ENCODE data around the gene CD63. TPM values are rescaled to one million over a fixed set of nuclear protein-coding genes. Genes with fewer than 3 reads are reported as not detected.

Gene CD63
- total RNA-seq, 2 experiments from 2014 or later = 222 to 288 TPM

DNA sequence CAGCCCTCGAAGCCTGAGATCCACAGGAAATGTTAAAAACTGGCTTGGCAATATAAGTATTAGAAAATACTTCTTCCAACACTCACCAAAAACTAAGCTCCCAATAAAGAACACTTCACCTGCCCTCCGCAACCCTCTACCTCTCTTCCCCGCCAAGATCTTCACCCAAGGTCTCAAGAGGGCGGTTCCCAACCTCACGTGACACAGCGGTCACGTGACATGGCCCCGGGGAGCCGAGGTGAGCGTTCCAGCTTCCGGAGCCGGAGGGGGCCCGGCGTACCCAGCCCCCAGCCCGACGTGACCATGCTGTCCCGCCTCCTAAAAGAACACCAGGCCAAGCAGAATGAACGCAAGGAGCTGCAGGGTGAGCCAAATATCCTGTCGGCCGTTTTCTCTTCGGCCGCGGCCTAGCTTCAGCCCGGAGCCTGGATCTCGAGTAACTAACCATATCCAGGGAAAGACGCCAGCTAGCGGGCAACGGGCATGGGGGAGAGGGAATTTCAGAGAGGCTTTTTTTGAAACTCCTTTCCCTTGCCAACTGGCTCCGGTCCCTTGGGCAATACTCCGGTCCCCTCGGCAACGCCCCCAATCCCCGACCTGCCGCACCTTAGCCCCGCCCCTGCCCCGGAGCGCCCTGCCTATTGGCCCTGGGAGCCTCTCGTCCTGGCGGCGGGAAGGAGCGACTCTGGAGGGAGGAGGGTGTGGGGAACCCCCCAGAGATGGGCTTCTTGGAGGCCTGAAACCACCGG, 12.8 kb downstream of the CD63 start, which contains the start of gene BLOC1S1:
Gene BLOC1S1, plus strand, starts transcription at position 214 of the 749 bp plus-strand sequence. Its CDS starts 6 bp downstream, at position 220.
- peaks cover 7% of the 10 kb centered on the region for H3K27me3 Mint-ChIP-seq
- H3K9me3 Mint-ChIP-seq (ENCODE audit: low read depth) = no peaks in the 10 kb centered on the region
- CTCF ChIA-PET = interaction anchor here (0.8 to 11.3 kb wide), 8 partner anchors 9 to 224 kb away, joined by 3 to 233 read pairs (median 8); partner anchors contain the start of gene CD63
- peak; percentile 95 for ATAC-seq
- H3K36me3 Mint-ChIP-seq = peaks cover 5% of the 10 kb centered on the region
- peak within 1 kb of the TSS; percentile 90 for H3K4me3 Mint-ChIP-seq
- H3K4me1 Mint-ChIP-seq = peaks cover 49% of the 10 kb centered on the region
- peak; percentile 96 for DNase-seq
- H3K27ac Mint-ChIP-seq = peak within 1 kb of the TSS; percentile 90

- Mint-ChIP-seq H3K4me1 (peaks cover 42% of the 10 kb centered on the region), H3K4me3 (peak overlapping the region; percentile 90), H3K27ac (peak overlapping the region; percentile 90), H3K27me3 (peaks cover 12% of the 10 kb centered on the region), H3K9me3 (ENCODE audit: low read depth) (no peaks in the 10 kb centered on the region), H3K36me3 (peaks cover 5% of the 10 kb centered on the region)
- no peak for ATAC-seq
- CTCF ChIA-PET = interaction anchor here (0.8 to 11.3 kb wide), 8 partner anchors 9 to 225 kb away, joined by 3 to 233 read pairs (median 8); partner anchors contain the start of gene CD63
- no peak for DNase-seq
Measured at GRCh38 chr12:55715169-55715764, 13.5 kb downstream of the CD63 start.

GRCh38 chr12:55713721-55714120, 15.1 kb downstream of the CD63 start:
- Mint-ChIP-seq H3K27me3 (peaks cover 25% of the 10 kb centered on the region), H3K9me3 (ENCODE audit: low read depth) (no peaks in the 10 kb centered on the region), H3K36me3 (peaks cover 5% of the 10 kb centered on the region), H3K27ac (no peak overlapping the region), H3K4me1 (peaks cover 35% of the 10 kb centered on the region), H3K4me3 (no peak overlapping the region)
- DNase-seq (no peak), ATAC-seq (no peak)
- CTCF ChIA-PET = no interaction called here

- peaks cover 34% of the 10 kb centered on the region for H3K4me1 Mint-ChIP-seq
- DNase-seq (no peak), ATAC-seq (no peak)
- H3K27me3 Mint-ChIP-seq = peaks cover 31% of the 10 kb centered on the region
- H3K27ac Mint-ChIP-seq = no peak overlapping the region
- no peaks in the 10 kb centered on the region for H3K36me3 Mint-ChIP-seq
- H3K4me3 Mint-ChIP-seq = no peak overlapping the region
- CTCF ChIA-PET = interaction anchor here (1.0 kb wide), 1 partner anchor 8 kb away, joined by 3 read pairs; no protein-coding TSS in a partner anchor
- H3K9me3 Mint-ChIP-seq (ENCODE audit: low read depth) = no peaks in the 10 kb centered on the region
Measured at GRCh38 chr12:55712700-55713415, 16.0 kb downstream of the CD63 start.

GRCh38 chr12:55711786-55712553, 16.8 kb downstream of the CD63 start:
- Mint-ChIP-seq H3K4me3 (no peak overlapping the region), H3K27ac (no peak overlapping the region), H3K36me3 (no peaks in the 10 kb centered on the region), H3K27me3 (peaks cover 37% of the 10 kb centered on the region), H3K4me1 (peaks cover 27% of the 10 kb centered on the region), H3K9me3 (ENCODE audit: low read depth) (no peaks in the 10 kb centered on the region)
- no peak for DNase-seq
- CTCF ChIA-PET = interaction anchor here (1.0 kb wide), 1 partner anchor 9 kb away, joined by 3 read pairs; no protein-coding TSS in a partner anchor
- ATAC-seq = no peak

DNA sequence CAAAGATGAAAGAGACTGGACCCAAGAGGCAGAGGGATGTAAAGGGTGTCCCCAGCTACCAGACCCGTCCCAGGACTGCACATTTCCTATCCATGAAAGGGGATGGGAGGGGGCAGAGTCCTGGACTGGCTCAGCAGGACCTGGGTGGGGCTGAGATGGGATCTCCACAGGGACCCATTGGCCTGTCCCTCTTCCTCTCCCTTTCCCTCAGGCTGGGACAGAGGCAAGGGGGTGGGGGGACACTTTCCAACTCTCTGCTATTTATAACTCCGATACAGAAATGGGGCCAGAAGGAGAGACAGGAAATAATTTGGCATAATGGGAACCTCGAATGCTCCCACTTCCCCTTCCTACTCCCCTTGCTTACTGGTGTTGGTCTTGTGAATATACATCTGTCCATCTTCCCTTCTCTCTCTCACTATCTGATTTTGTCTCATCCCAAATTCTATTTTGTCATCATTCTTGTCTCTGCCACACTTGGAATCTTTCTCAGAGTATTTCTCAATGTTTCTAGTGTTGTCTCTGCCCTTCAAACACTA, 20.0 kb downstream of the CD63 start:
- CTCF ChIA-PET = no interaction called here
- Mint-ChIP-seq H3K4me3 (peak overlapping the region; percentile 78), H3K9me3 (ENCODE audit: low read depth) (no peaks in the 10 kb centered on the region)

DNA sequence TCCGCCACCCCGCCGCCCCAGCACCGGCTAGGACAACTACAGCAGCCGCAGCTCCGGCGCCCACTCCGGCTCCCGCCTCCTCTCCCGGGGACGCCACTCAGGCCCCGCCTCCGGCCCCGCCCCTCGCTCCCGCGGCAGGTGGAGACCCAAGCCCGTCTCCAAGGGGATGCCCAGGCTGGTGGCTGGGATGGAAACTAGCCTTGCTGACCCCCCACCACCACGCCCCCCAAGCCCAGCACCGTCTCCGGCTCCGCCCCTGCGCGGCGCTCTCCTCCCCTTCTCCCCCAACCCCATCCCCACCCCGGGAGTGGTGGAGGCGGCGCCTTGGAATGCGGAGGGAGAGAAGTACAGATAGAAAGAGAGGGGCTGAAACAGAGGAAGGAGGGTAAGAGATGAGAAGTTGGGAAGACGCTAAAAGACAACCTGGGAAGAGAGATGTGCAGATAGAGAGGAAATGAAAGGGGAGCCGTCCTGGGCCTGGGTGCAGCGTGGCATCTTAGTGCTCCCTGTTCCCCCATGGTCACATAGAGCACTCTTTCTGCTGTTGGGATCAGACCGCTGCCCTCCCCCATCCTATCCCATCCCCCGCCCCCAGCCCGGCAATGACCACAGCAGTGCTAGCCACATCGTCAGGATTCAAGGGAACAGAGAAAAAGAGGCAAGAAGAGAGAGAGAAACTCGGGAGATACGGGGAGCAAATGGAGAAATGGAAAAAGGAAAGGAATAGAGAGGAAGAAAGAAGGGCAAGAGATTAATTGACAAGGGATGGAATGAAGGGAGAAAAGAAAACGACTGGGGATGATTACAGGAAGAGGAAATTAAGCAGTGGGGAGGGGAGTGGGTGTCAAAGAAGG, 20.7 kb downstream of the CD63 start, which contains the start of gene ITGA7:
Gene ITGA7, minus strand, starts transcription at position 64 of the 854 bp plus-strand sequence. CDS start 222 bp downstream, outside the sequence.
- ATAC-seq = peak; percentile 93
- CTCF ChIA-PET = interaction anchor here (1.0 to 1.2 kb wide), 2 partner anchors 40 to 64 kb away, joined by 3 to 5 read pairs; no protein-coding TSS in a partner anchor
- Mint-ChIP-seq H3K9me3 (ENCODE audit: low read depth) (no peaks in the 10 kb centered on the region), H3K27ac (no peak within 1 kb of the TSS), H3K27me3 (peaks cover 49% of the 10 kb centered on the region), H3K36me3 (no peaks in the 10 kb centered on the region), H3K4me1 (peaks cover 16% of the 10 kb centered on the region), H3K4me3 (peak within 1 kb of the TSS; percentile 78)
- DNase-seq = peak; percentile 69

More for the DNA sequence above, 20.0 kb downstream of the CD63 start:
- no peaks in the 10 kb centered on the region for H3K36me3 Mint-ChIP-seq
- no peak overlapping the region for H3K27ac Mint-ChIP-seq
- peaks cover 16% of the 10 kb centered on the region for H3K4me1 Mint-ChIP-seq
- no peak for DNase-seq
- H3K27me3 Mint-ChIP-seq = peaks cover 49% of the 10 kb centered on the region
- ATAC-seq = no peak

- peak; percentile 29 for ATAC-seq
- no peak for DNase-seq
- Mint-ChIP-seq H3K4me3 (peak overlapping the region; percentile 7), H3K9me3 (ENCODE audit: low read depth) (no peaks in the 10 kb centered on the region), H3K36me3 (no peaks in the 10 kb centered on the region), H3K4me1 (peaks cover 16% of the 10 kb centered on the region), H3K27ac (no peak overlapping the region), H3K27me3 (peaks cover 49% of the 10 kb centered on the region)
- CTCF ChIA-PET = interaction anchor here (1.0 to 1.6 kb wide), 3 partner anchors 40 to 63 kb away, joined by 3 to 6 read pairs (median 5); no protein-coding TSS in a partner anchor
Measured at GRCh38 chr12:55707219-55707671, 21.6 kb downstream of the CD63 start.

GRCh38 chr12:55706568-55707218, 22.1 kb downstream of the CD63 start:
- Mint-ChIP-seq H3K27ac (no peak overlapping the region), H3K36me3 (no peaks in the 10 kb centered on the region), H3K27me3 (peaks cover 46% of the 10 kb centered on the region), H3K4me1 (peaks cover 16% of the 10 kb centered on the region), H3K4me3 (peak overlapping the region; percentile 7), H3K9me3 (ENCODE audit: low read depth) (no peaks in the 10 kb centered on the region)
- DNase-seq (no peak), ATAC-seq (no peak)
- CTCF ChIA-PET = interaction anchor here (0.6 to 1.9 kb wide), 8 partner anchors 10 to 228 kb away, joined by 3 to 7 read pairs (median 5); no protein-coding TSS in a partner anchor

DNA sequence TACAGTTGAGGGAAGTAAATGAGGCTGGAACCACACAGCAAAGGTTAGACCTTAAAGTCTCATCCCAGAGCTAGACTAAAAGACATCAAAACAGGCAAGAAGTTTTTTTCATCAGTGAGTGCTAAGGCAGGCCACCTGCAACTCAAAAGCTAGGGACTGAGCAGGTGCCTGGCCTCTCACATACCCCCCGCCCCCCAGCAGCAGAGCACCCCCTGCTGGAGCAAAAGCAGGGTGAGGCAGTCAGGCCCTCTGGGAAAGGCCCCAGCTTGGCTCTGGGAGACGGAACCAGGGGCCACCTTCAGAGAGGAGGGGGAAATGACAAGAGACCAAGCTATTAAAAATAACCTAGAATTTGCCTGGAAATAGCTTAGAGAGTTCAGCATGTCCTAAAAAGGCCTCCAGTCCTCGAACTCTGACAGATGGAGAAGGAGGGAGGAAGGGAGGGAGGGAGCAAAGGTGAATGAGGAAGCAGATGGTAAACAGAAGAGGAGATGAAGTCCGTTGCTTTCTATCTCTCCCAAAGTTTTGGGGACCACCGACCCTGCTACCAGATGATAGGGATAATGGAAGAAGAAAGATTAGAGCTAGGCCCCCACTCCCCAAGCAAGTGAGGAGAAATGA, 22.9 kb downstream of the CD63 start:
- no peak overlapping the region for H3K27ac Mint-ChIP-seq
- ATAC-seq = no peak
- peaks cover 44% of the 10 kb centered on the region for H3K27me3 Mint-ChIP-seq
- CTCF ChIA-PET = interaction anchor here (0.6 to 1.9 kb wide), 9 partner anchors 9 to 229 kb away, joined by 3 to 7 read pairs (median 5); partner anchors contain the start of gene BLOC1S1
- H3K36me3 Mint-ChIP-seq = no peaks in the 10 kb centered on the region
- no peak for DNase-seq
- H3K9me3 Mint-ChIP-seq (ENCODE audit: low read depth) = no peaks in the 10 kb centered on the region
- peaks cover 16% of the 10 kb centered on the region for H3K4me1 Mint-ChIP-seq
- no peak overlapping the region for H3K4me3 Mint-ChIP-seq

Measured in activated CD8-positive, alpha-beta memory T cell treated with anti-CD3 and anti-CD28 coated beads, Interleukin-2, amount 10 ng/mL, durations not matched to agents 7 days and 5 days (primary cell).